DOHH2 (cell line): Measurements from ENCODE around the gene SIGLEC6.

ENCODE experiments used
- H3F3A ChIP-seq: fragments of 200-600 bp; sonication (generic), shearing (Covaris generic); 2 replicates; pipeline ENCODE4 v1.6.0; 2016; ENCODE audit warnings: antibody characterized with exemption, mild to moderate bottlenecking; ENCODE audit not compliant: control insufficient read depth, insufficient read depth
- H3K27ac ChIP-seq: fragments of 200-600 bp; sonication (generic); 2 replicates; pipeline ENCODE4 v1.5.1; 2014; ENCODE audit warnings: low read depth, mild to moderate bottlenecking, low read length, moderate library complexity
- H3K27me3 ChIP-seq: fragments of 200-600 bp; sonication (generic); 2 replicates; pipeline ENCODE4 v1.6.1; 2014; ENCODE audit warnings: mild to moderate bottlenecking, low read length, mixed read lengths; ENCODE audit not compliant: control insufficient read depth
- H3K36me3 ChIP-seq: fragments of 200-600 bp; sonication (generic); 2 replicates; pipeline ENCODE4 v1.6.1; 2014; ENCODE audit warnings: mild to moderate bottlenecking, low read length, moderate library complexity, mixed read lengths; ENCODE audit not compliant: control insufficient read depth
- H3K4me1 ChIP-seq: fragments of 200-600 bp; sonication (generic); 2 replicates; pipeline ENCODE4 v1.6.1; 2014; ENCODE audit warnings: mild to moderate bottlenecking, low read length, mixed read lengths; ENCODE audit not compliant: control insufficient read depth
- H3K4me2 ChIP-seq: fragments of 200-600 bp; sonication (generic); 2 replicates; pipeline ENCODE4 v1.6.0; 2014; ENCODE audit warnings: mild to moderate bottlenecking, low read length, moderate library complexity
- H3K4me3 ChIP-seq: fragments of 200-600 bp; sonication (generic); 2 replicates; pipeline ENCODE4 v1.5.1; 2014; ENCODE audit warnings: mild to moderate bottlenecking, low read length, mixed read lengths
- H3K79me2 ChIP-seq: fragments of 200-600 bp; sonication (generic); 2 replicates; pipeline ENCODE4 v1.6.1; 2014; ENCODE audit warnings: mild to moderate bottlenecking, low read length, mixed read lengths; ENCODE audit not compliant: control insufficient read depth
- H3K9me2 ChIP-seq: fragments of 200-600 bp; sonication (generic); replicated peaks from 2 replicates; pipeline ENCODE4 v1.6.1; 2014; ENCODE audit warnings: mild to moderate bottlenecking, low read length, mixed read lengths; ENCODE audit not compliant: control insufficient read depth
- H3K9me3 ChIP-seq: fragments of 200-600 bp; sonication (generic); 2 replicates; pipeline ENCODE4 v1.6.1; 2014; ENCODE audit warnings: antibody characterized with exemption, low read length, mixed read lengths; ENCODE audit not compliant: control insufficient read depth, insufficient read depth
- H4K20me1 ChIP-seq: fragments of 200-600 bp; sonication (generic); 2 replicates; pipeline ENCODE4 v1.6.0; 2014; ENCODE audit warnings: low read depth, mild to moderate bottlenecking, antibody characterized with exemption, low read length, moderate library complexity; ENCODE audit not compliant: control insufficient read depth, insufficient read depth
- CTCF ChIP-seq: fragments of 200-600 bp; sonication (generic); IDR thresholded peaks from one replicate; pipeline ENCODE4 v1.5.1; 2014; ENCODE audit warnings: antibody characterized with exemption, mild to moderate bottlenecking, low read depth, low read length; ENCODE audit not compliant: poor library complexity, severe bottlenecking
- EZH2phosphoT487 ChIP-seq: fragments of 200-600 bp; sonication (generic); IDR thresholded peaks from 2 replicates; pipeline ENCODE4 v1.6.1; 2017; ENCODE audit warnings: borderline replicate concordance, mild to moderate bottlenecking, antibody characterized with exemption, low read length, moderate library complexity, mixed read lengths

Gene SIGLEC6

GRCh38 chr19:51476164-51476563 is 55.3 kb downstream of the SIGLEC6 start:
- H3K4me3 ChIP-seq: no peak overlapping the region
- H3K9me3 ChIP-seq: no peaks in the 10 kb centered on the region
- H3K9me2 ChIP-seq: no peaks in the 10 kb centered on the region
- H3K4me2 ChIP-seq: no peak overlapping the region
- H3K4me1 ChIP-seq: no peaks in the 10 kb centered on the region
- H3K27me3 ChIP-seq: peaks cover 11% of the 10 kb centered on the region; the same call in 1 of the 2 replicates
- no peaks in the 10 kb centered on the region for H3K36me3 ChIP-seq
- TF ChIP-seq EZH2phosphoT487 (no peak), CTCF (no peak)
- no peaks in the 10 kb centered on the region for H4K20me1 ChIP-seq
- H3K79me2 ChIP-seq: no peaks in the 10 kb centered on the region
- H3K27ac ChIP-seq: no peak overlapping the region
- H3F3A ChIP-seq: no peaks in the 10 kb centered on the region

GRCh38 chr19:51473009-51473707 is 58.3 kb downstream of the SIGLEC6 start:
- no peaks in the 10 kb centered on the region for H3K79me2 ChIP-seq
- H3K9me2 ChIP-seq: no peaks in the 10 kb centered on the region
- no peak overlapping the region for H3K4me2 ChIP-seq
- no peak overlapping the region for H3K4me3 ChIP-seq
- no peaks in the 10 kb centered on the region for H3F3A ChIP-seq
- no peaks in the 10 kb centered on the region for H3K9me3 ChIP-seq
- no peak overlapping the region for H3K27ac ChIP-seq
- no peaks in the 10 kb centered on the region for H3K36me3 ChIP-seq
- H3K4me1 ChIP-seq: no peaks in the 10 kb centered on the region
- peak; percentile 84 for TF ChIP-seq CTCF
- TF ChIP-seq EZH2phosphoT487: no peak
- peaks cover 11% of the 10 kb centered on the region; the same call in 1 of the 2 replicates for H3K27me3 ChIP-seq
- no peaks in the 10 kb centered on the region for H4K20me1 ChIP-seq

- Histone ChIP-seq H3K4me2 (no peak overlapping the region), H3K4me1 (no peaks in the 10 kb centered on the region), H3F3A (no peaks in the 10 kb centered on the region), H3K9me3 (no peaks in the 10 kb centered on the region), H3K27ac (no peak overlapping the region), H3K9me2 (no peaks in the 10 kb centered on the region), H3K79me2 (no peaks in the 10 kb centered on the region), H3K4me3 (no peak overlapping the region), H3K36me3 (no peaks in the 10 kb centered on the region), H3K27me3 (peaks cover 11% of the 10 kb centered on the region; the same call in 1 of the 2 replicates), H4K20me1 (no peaks in the 10 kb centered on the region)
- TF ChIP-seq EZH2phosphoT487: no peak
- no peak for TF ChIP-seq CTCF
Observed at GRCh38 chr19:51472607-51473006, 58.9 kb downstream of the SIGLEC6 start.
